ENCODE data around the gene GAL3ST1.
A peak's percentile ranks its signal among the peaks of the same experiment; 100 is the strongest.

The GAL3ST1 gene

GRCh38 chr22:30611197-30611596 is 36.7 kb upstream of the GAL3ST1 start:
- DNase-seq (ENCODE audit: low read depth) = no peak
- no peak overlapping the region for H3K4me3 ChIP-seq (ENCODE audit: control insufficient read depth, low read depth, low read length)
- no peak for TF ChIP-seq CTCF (IDR thresholded peaks at IDR 0.05; ENCODE audit: control insufficient read depth, insufficient read depth, low read depth, low read length, missing control alignments)

DNA sequence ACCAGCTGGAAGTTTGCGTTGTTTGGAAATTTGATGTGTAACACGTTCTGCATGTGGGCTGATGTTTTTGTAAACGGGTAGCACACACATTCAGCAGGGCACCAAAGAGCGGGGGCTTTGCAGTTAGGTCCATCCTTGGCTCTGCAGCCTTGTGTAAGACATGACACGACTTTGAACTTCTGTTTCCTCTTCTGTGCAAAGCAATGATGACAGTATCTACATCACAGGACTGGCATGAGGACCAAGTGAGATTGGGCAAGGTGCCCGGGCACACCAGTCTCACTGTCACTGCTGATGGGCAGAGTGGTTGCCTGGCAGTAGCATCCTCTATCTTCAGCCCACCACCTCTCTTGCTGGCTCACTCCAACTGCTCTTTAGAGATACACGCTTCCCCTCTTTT is 35.8 kb upstream of the GAL3ST1 start:
- DNase-seq (ENCODE audit: low read depth) = no peak
- TF ChIP-seq CTCF (IDR thresholded peaks at IDR 0.05; ENCODE audit: control insufficient read depth, insufficient read depth, low read depth, low read length, missing control alignments) = no peak

DNA sequence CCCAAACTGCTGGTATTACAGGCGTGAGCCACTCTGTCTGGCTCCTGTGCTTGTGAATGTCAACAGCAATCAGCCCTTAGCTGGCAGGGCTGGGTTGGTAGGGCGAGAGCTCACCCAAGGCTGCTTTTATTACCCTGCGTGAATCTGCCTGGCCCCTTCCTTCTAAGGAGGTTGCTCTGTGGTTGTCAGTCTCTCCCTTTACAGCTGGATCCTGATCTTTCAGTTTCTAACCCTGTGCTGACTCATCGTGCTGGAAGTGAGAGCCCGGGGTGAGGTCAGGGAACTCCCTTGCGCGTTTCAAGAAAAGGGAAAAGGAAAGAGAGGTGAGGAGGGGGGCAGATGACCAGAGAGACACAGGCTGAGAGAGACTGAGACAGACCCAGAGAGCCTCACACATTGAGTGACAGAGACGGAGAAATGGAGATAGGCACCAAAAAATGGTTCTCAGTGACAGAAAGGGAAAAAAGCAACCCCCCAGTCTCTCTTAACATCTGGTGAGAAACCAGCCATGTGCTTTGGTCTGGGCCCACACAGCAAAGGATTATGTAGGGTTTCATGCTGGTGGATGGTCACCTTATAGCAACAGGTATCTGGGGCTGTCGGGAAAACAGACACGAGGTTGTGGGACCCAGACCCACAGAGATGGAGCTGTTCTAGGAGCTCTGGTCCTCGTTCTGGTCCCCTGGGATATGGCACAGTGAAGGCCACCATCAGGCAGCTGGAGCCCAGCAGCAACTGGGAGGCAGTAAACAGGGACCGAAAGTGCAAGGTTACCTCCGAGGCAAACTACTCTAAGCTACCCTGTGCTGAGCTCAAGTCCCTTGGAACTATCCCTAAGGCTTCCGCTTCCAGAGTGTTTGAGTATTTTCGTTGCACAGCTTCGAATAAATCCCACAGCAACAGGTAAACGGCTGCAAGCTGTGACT is 35.1 kb upstream of the GAL3ST1 start:
- no peak for TF ChIP-seq CTCF (IDR thresholded peaks at IDR 0.05; ENCODE audit: control insufficient read depth, insufficient read depth, low read depth, low read length, missing control alignments)
- H3K4me3 ChIP-seq (ENCODE audit: control insufficient read depth, low read depth, low read length) = no peak overlapping the region
- DNase-seq (ENCODE audit: low read depth) = peak; percentile 52

More for the DNA sequence above, 35.8 kb upstream of the GAL3ST1 start:
- H3K4me3 ChIP-seq (ENCODE audit: control insufficient read depth, low read depth, low read length) = no peak overlapping the region

DNA sequence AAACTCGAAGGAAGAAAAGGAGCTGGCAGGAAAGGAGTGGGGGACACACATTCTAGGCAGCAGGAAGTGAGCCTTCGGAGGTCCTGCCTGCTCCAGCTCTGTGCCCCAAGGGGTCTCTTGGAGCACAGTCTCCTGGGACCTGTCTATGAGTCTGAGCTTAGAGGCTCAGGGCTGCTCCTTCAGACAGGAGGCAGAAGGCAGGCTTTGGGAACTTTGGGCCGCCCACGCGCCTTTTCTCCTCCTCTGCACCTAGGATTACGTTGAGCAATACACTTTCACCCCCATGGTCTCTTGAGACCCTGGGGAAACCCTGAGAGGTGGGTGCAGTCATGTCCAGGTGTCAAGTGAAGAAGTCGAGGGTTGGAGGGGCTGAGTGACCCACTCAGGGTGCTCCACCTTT is 33.5 kb upstream of the GAL3ST1 start:
- no peak for DNase-seq (ENCODE audit: low read depth)
- no peak overlapping the region for H3K4me3 ChIP-seq (ENCODE audit: control insufficient read depth, low read depth, low read length)
- no peak for TF ChIP-seq CTCF (IDR thresholded peaks at IDR 0.05; ENCODE audit: control insufficient read depth, insufficient read depth, low read depth, low read length, missing control alignments)

DNA sequence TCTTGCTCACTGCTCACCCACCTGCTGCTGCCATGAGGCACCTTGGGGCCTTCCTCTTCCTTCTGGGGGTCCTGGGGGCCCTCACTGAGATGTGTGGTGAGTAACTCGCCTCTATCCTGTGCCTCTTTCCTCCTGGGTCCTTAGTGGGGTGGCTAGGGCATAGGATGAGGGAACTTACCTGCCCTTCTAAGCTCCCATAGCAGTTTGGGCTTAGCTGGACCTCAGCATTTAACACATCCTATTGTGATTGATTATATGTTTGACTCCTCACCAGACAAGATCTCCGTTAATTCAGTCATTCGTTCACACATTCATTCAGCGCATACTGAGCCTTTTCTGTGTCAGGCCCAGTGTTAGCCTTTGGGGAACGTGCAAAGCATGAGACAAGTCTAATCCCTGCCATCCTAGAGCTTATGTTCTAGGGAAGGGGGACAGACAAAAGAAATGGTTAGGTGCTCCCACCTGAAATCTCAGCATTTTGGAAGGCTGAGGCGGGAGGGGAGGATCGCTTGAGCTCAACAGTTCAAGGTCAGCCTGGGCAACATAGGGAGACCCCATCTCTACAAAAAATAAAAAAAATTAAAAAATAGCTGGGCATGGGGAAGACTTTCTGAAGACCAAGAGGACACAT is 33.0 kb upstream of the GAL3ST1 start:
- peak overlapping the region; percentile 69 for H3K4me3 ChIP-seq (ENCODE audit: control insufficient read depth, low read depth, low read length)
- no peak for DNase-seq (ENCODE audit: low read depth)
- no peak for TF ChIP-seq CTCF (IDR thresholded peaks at IDR 0.05; ENCODE audit: control insufficient read depth, insufficient read depth, low read depth, low read length, missing control alignments)

- TF ChIP-seq CTCF (IDR thresholded peaks at IDR 0.05; ENCODE audit: control insufficient read depth, insufficient read depth, low read depth, low read length, missing control alignments) = no peak
- peak within 1 kb of the TSS; percentile 69 for H3K4me3 ChIP-seq (ENCODE audit: control insufficient read depth, low read depth, low read length)
- no peak for DNase-seq (ENCODE audit: low read depth)
Observed at GRCh38 chr22:30606455-30607299, 32.2 kb upstream of the GAL3ST1 start, which contains the start of gene TCN2. TCN2 (plus strand) TSS chr22:30607174; CDS start chr22:30607332, 158 bp downstream.

All from AG09309 (cell line).